Muscle layer of colon (tissue), 2 donors: Measurements from ENCODE around the gene PNLIPRP3.

Experiments used
- H3K27ac ChIP-seq: one replicate; pipeline ENCODE4 v1.7.0; 2013; ENCODE audit warnings: low read depth, mild to moderate bottlenecking, low read length, moderate library complexity
- H3K27me3 ChIP-seq, 2 donors: one replicate each; pipeline ENCODE4 v1.7.0; 2013; ENCODE audit warnings: low read length in 2 of 2, mild to moderate bottlenecking in 2 of 2; ENCODE audit not compliant: insufficient read depth in 2 of 2, control insufficient read depth in 1 of 2
- H3K36me3 ChIP-seq: one replicate; pipeline ENCODE4 v1.7.0; 2013; ENCODE audit warnings: mild to moderate bottlenecking, low read length; ENCODE audit not compliant: insufficient read depth
- H3K4me1 ChIP-seq: one replicate; pipeline ENCODE4 v1.7.0; 2013; ENCODE audit warnings: mild to moderate bottlenecking, low read length; ENCODE audit not compliant: insufficient read depth
- H3K4me3 ChIP-seq, 2 donors: one replicate each; pipeline ENCODE4 v1.7.0; 2013; ENCODE audit warnings: low read length in 2 of 2, low read depth in 1 of 2, mild to moderate bottlenecking in 1 of 2, moderate library complexity in 1 of 2
- H3K9ac ChIP-seq: one replicate; pipeline ENCODE4 v1.7.0; 2013; ENCODE audit warnings: low read length
- H3K9me3 ChIP-seq: one replicate; pipeline ENCODE4 v1.7.0; 2013; ENCODE audit warnings: mild to moderate bottlenecking, low read length
- donor health status: abdominal sarcoma.
- donor health status: Adenocarcinoma of cecum.

PNLIPRP3 gene

GRCh38 chr10:116522803-116523381 is 95.2 kb downstream of the PNLIPRP3 start:
- no peaks in the 10 kb centered on the region for H3K9me3 ChIP-seq

GRCh38 chr10:116524736-116525135 is 97.1 kb downstream of the PNLIPRP3 start:
- Histone ChIP-seq H3K9ac (no peak overlapping the region), H3K4me3 (no peak overlapping the region), H3K36me3 (no peaks in the 10 kb centered on the region), H3K27me3 (no peaks in the 10 kb centered on the region), H3K4me1 (no peaks in the 10 kb centered on the region), H3K27ac (no peak overlapping the region), H3K9me3 (no peaks in the 10 kb centered on the region)

More at GRCh38 chr10:116522803-116523381, 95.2 kb downstream of the PNLIPRP3 start:
- no peak overlapping the region for H3K27ac ChIP-seq
- H3K27me3 ChIP-seq, result no peaks in the 10 kb centered on the region
- H3K36me3 ChIP-seq, result no peaks in the 10 kb centered on the region
- no peak overlapping the region for H3K4me3 ChIP-seq
- H3K4me1 ChIP-seq, result no peaks in the 10 kb centered on the region
- no peak overlapping the region for H3K9ac ChIP-seq

- H3K9me3 ChIP-seq, result no peaks in the 10 kb centered on the region
- no peaks in the 10 kb centered on the region for H3K27me3 ChIP-seq
- H3K36me3 ChIP-seq, result no peaks in the 10 kb centered on the region
- H3K4me1 ChIP-seq, result no peaks in the 10 kb centered on the region
- no peak overlapping the region for H3K4me3 ChIP-seq
- H3K9ac ChIP-seq, result no peak overlapping the region
- no peak overlapping the region for H3K27ac ChIP-seq
Measured at GRCh38 chr10:116526219-116526618, 98.6 kb downstream of the PNLIPRP3 start.
